Activated naive CD8-positive, alpha-beta T cell treated with anti-CD3 and anti-CD28 coated beads for 36 hours (primary cell): ENCODE data around the gene LPP. TPM values are rescaled to one million over a fixed set of nuclear protein-coding genes. Genes with fewer than 3 reads are reported as not detected.

ENCODE experiments used
- DNase-seq: peaks from one replicate; pipeline ENCODE4 v3.0.0; 2021
- H3K27ac Mint-ChIP-seq: one replicate; pipeline ENCODE4 v1.8.0; 2022; ENCODE audit warnings: mild to moderate bottlenecking, moderate library complexity, mixed read lengths
- H3K27me3 Mint-ChIP-seq: one replicate; pipeline ENCODE4 v1.8.0; 2022; ENCODE audit warnings: mild to moderate bottlenecking, mixed read lengths
- H3K36me3 Mint-ChIP-seq: one replicate; pipeline ENCODE4 v1.8.0; 2021; ENCODE audit warnings: mild to moderate bottlenecking, mixed read lengths
- H3K4me1 Mint-ChIP-seq: one replicate; pipeline ENCODE4 v1.8.0; 2021; ENCODE audit warnings: mixed read lengths
- H3K4me3 Mint-ChIP-seq: one replicate; pipeline ENCODE4 v1.8.0; 2022; ENCODE audit warnings: mild to moderate bottlenecking, moderate library complexity, mixed read lengths
- H3K9me3 Mint-ChIP-seq: one replicate; pipeline ENCODE4 v1.8.0; 2022; ENCODE audit warnings: mixed read lengths
- total RNA-seq, 2 experiments: library from RNA; stranded (reverse); gene quantifications; one replicate each; pipeline ENCODE4 v1.2.3, GENCODE V29; 2021

Gene LPP
- total RNA-seq, 2 experiments from 2014 or later: 15.0 to 15.3 TPM

DNA sequence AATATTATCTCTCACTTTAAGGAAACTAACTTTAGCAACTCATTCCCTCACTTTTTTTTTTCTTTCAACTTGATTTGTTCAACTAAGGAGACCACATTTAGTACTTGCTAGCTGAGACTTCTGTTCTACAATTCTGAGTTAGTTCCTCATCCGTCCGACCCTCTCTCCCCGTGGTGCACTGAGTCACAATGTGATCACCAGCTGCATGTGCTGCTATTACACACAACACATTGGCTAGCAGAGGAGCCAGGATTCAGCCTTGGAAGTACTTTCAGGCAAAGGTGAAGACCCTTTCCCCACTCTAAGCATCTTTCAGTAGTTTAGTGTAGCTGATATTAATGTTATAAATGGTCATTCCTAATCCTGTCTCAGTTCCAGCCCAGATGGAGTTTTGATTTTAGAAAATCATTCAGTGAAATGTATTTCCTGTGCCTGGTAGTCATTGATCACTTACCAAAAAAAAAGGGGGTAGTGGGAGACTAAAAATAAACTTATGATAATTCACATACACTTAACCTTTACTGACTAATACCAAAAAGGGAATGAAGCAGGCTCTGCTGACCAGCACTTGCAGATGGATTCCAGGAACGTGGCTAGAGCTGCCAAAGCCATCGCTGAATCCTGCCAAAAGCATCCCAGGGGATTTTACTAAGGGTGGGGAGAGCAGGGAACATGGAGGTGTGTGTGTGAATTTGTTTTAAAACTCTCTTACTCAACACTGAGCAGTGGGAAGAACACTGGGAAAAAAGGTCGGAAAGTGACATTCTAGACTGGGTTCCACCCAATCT, 424.8 kb downstream of the LPP start:
- DNase-seq: no peak
- Mint-ChIP-seq H3K4me3 (no peak overlapping the region), H3K36me3 (no peaks in the 10 kb centered on the region), H3K4me1 (peaks cover 7% of the 10 kb centered on the region), H3K27ac (no peak overlapping the region), H3K9me3 (no peaks in the 10 kb centered on the region), H3K27me3 (no peaks in the 10 kb centered on the region)

DNA sequence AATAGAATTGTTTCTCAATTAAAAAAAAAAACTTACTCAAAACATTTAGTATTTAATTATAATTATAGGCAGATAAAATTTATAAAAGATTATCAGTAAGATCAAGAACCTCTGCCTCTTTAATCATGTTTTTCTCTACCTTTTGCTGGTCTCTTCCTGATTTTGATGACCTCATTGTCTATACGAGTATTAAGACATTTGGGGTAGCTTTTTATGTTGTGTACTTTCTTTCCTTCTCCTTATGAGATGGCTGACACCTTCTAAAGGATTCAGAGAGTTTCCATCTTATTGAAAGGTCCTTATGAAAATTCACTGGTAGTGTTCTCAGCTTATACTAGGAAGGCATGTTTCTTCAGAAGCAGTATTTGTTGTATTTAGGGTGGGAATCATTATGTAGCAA, 426.3 kb downstream of the LPP start:
- no peaks in the 10 kb centered on the region for H3K27me3 Mint-ChIP-seq
- DNase-seq: no peak
- H3K27ac Mint-ChIP-seq: no peak overlapping the region
- no peak overlapping the region for H3K4me3 Mint-ChIP-seq
- H3K4me1 Mint-ChIP-seq: peaks cover 15% of the 10 kb centered on the region
- H3K9me3 Mint-ChIP-seq: no peaks in the 10 kb centered on the region
- no peaks in the 10 kb centered on the region for H3K36me3 Mint-ChIP-seq

GRCh38 chr3:188580659-188581058, 426.7 kb downstream of the LPP start:
- Mint-ChIP-seq H3K36me3 (no peaks in the 10 kb centered on the region), H3K27ac (no peak overlapping the region), H3K27me3 (no peaks in the 10 kb centered on the region), H3K9me3 (no peaks in the 10 kb centered on the region), H3K4me1 (peaks cover 18% of the 10 kb centered on the region), H3K4me3 (no peak overlapping the region)
- DNase-seq: no peak

GRCh38 chr3:188581365-188581764, 427.4 kb downstream of the LPP start:
- Mint-ChIP-seq H3K4me1 (peaks cover 24% of the 10 kb centered on the region), H3K4me3 (no peak overlapping the region), H3K9me3 (no peaks in the 10 kb centered on the region), H3K27me3 (no peaks in the 10 kb centered on the region), H3K27ac (no peak overlapping the region), H3K36me3 (no peaks in the 10 kb centered on the region)
- DNase-seq: no peak

GRCh38 chr3:188581792-188582191, 427.8 kb downstream of the LPP start:
- Mint-ChIP-seq H3K4me3 (no peak overlapping the region), H3K27ac (no peak overlapping the region)
- no peak for DNase-seq

GRCh38 chr3:188583341-188584161, 429.6 kb downstream of the LPP start:
- no peak overlapping the region for H3K4me3 Mint-ChIP-seq

More at GRCh38 chr3:188581792-188582191, 427.8 kb downstream of the LPP start:
- Mint-ChIP-seq H3K36me3 (no peaks in the 10 kb centered on the region), H3K9me3 (no peaks in the 10 kb centered on the region), H3K27me3 (no peaks in the 10 kb centered on the region), H3K4me1 (peaks cover 24% of the 10 kb centered on the region)

GRCh38 chr3:188584162-188584529, 430.2 kb downstream of the LPP start:
- Mint-ChIP-seq H3K27ac (no peak overlapping the region), H3K27me3 (no peaks in the 10 kb centered on the region), H3K9me3 (no peaks in the 10 kb centered on the region), H3K4me3 (no peak overlapping the region), H3K36me3 (no peaks in the 10 kb centered on the region), H3K4me1 (peaks cover 20% of the 10 kb centered on the region)
- DNase-seq: peak; percentile 11

More at GRCh38 chr3:188583341-188584161, 429.6 kb downstream of the LPP start:
- H3K4me1 Mint-ChIP-seq: peaks cover 21% of the 10 kb centered on the region
- H3K9me3 Mint-ChIP-seq: no peaks in the 10 kb centered on the region
- no peaks in the 10 kb centered on the region for H3K27me3 Mint-ChIP-seq
- peak; percentile 43 for DNase-seq
- no peak overlapping the region for H3K27ac Mint-ChIP-seq
- no peaks in the 10 kb centered on the region for H3K36me3 Mint-ChIP-seq

GRCh38 chr3:188584958-188585689, 431.2 kb downstream of the LPP start:
- Mint-ChIP-seq H3K4me3 (peak overlapping the region; percentile 66), H3K36me3 (no peaks in the 10 kb centered on the region), H3K4me1 (peaks cover 20% of the 10 kb centered on the region), H3K27me3 (no peaks in the 10 kb centered on the region), H3K27ac (no peak overlapping the region), H3K9me3 (no peaks in the 10 kb centered on the region)
- no peak for DNase-seq

DNA sequence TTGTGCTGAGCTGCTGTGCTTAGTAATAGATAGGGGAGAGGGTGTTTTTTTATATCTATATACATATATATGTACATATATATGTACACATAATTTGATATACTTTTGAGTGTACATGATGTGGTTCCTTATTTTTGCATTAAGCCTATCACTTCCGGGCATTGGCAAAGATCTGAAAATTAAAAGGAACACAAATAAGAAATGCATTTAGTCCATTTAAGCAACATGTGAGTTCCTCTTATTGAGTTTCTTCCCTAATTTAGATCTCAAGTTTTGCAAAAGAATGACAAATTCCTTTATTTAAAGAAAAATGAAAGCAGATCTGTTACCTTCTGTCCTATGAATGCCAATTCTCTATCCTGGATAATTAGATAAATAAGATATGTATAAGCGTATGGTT, 435.1 kb downstream of the LPP start:
- Mint-ChIP-seq H3K27ac (no peak overlapping the region), H3K9me3 (no peaks in the 10 kb centered on the region), H3K27me3 (no peaks in the 10 kb centered on the region), H3K36me3 (no peaks in the 10 kb centered on the region), H3K4me3 (no peak overlapping the region), H3K4me1 (peaks cover 19% of the 10 kb centered on the region)
- DNase-seq: no peak

DNA sequence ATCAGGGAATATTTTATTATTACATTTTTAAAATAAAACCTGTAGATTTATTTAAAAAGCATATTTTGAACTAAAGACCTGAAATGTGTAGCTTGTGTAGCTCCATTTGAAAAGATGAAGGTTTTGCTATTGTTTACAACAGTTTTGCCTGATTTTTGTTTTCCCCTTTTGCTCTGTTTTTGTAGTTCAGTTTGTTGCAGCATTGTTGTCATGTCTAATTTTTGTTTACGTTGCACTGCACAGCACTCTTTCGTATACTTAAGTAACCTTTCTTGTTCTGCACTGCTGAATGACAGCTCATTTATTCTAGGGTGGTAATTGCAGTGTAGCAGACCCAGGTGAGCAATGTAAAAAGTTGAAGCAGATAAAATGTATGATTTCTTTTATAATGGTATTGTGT, 435.8 kb downstream of the LPP start:
- DNase-seq: no peak
- peaks cover 16% of the 10 kb centered on the region for H3K4me1 Mint-ChIP-seq
- H3K4me3 Mint-ChIP-seq: no peak overlapping the region
- no peaks in the 10 kb centered on the region for H3K36me3 Mint-ChIP-seq
- H3K27ac Mint-ChIP-seq: no peak overlapping the region
- no peaks in the 10 kb centered on the region for H3K27me3 Mint-ChIP-seq
- no peaks in the 10 kb centered on the region for H3K9me3 Mint-ChIP-seq

- Mint-ChIP-seq H3K27me3 (no peaks in the 10 kb centered on the region), H3K27ac (no peak overlapping the region), H3K9me3 (no peaks in the 10 kb centered on the region), H3K36me3 (no peaks in the 10 kb centered on the region), H3K4me3 (no peak overlapping the region), H3K4me1 (peaks cover 9% of the 10 kb centered on the region)
- no peak for DNase-seq
These were observed 436.6 kb downstream of the LPP start for GRCh38 chr3:188590557-188590956.

DNA sequence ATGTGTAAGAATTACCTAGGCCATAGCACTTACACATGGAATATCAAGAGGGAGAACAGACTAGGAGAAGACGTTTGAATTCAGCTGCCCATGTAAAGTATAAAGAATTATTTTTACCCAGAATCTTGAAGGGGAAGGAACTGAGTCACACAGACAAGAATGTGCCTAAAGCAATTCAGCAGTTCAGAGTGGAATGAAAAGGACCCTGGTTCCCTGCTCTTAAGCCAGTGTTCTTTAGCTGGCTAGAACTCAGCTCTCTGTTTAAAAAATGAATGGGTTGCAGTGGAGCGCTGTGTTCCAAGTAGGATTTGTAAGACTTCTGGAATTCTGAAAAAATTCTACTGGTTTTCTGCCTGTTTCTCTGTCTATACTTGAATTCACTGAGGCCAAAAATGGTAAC, 440.2 kb downstream of the LPP start:
- no peak for DNase-seq
- Mint-ChIP-seq H3K36me3 (no peaks in the 10 kb centered on the region), H3K4me3 (no peak overlapping the region), H3K27me3 (no peaks in the 10 kb centered on the region), H3K9me3 (no peaks in the 10 kb centered on the region), H3K27ac (no peak overlapping the region), H3K4me1 (peaks cover 3% of the 10 kb centered on the region)

DNA sequence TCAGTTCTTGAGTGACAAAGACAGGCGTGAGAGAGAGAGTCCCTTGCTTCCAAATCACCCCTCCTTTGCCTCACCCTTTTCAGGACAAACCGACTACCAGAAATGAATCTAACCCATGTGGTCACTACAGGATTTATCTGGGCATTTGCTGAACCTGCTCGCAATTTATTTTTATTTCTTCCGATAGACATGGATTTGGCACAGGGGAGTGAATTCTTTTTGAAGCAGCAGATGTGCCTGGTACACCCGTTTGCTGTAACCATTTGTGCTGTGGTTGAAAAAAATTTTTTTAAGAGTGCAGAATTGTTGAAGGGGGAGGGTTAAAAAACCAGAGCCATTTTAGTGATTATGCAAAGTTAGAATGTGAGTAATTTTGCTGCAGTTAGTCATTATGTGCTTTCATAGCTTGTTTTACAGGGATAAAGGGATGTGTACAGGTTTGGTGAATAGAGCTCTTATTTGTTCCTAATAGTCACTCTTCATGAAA, 442.0 kb downstream of the LPP start:
- Mint-ChIP-seq H3K27ac (no peak overlapping the region), H3K4me1 (peaks cover 3% of the 10 kb centered on the region), H3K4me3 (no peak overlapping the region), H3K9me3 (no peaks in the 10 kb centered on the region), H3K27me3 (no peaks in the 10 kb centered on the region), H3K36me3 (no peaks in the 10 kb centered on the region)
- no peak for DNase-seq

DNA sequence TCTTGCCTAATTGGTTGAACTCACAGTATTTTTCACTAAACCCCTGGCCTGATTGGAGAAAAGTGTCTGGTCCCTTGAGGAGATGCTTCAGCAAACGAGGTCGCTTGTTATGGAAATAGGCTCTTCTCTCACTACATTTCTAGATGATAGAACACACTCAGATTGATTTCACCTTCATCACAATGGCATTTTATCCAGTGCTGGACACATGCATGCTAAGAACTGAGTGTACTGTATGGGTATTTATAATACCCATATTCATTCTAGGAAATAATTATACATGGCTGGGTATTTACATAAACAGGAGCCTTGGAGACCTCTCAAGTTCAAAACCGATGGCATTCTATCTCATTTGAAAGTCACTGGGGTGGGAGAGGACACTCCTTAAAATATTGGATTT, 444.9 kb downstream of the LPP start:
- H3K27me3 Mint-ChIP-seq: no peaks in the 10 kb centered on the region
- H3K4me1 Mint-ChIP-seq: no peaks in the 10 kb centered on the region
- H3K9me3 Mint-ChIP-seq: no peaks in the 10 kb centered on the region
- H3K36me3 Mint-ChIP-seq: no peaks in the 10 kb centered on the region
- H3K4me3 Mint-ChIP-seq: no peak overlapping the region
- H3K27ac Mint-ChIP-seq: no peak overlapping the region
- DNase-seq: no peak

DNA sequence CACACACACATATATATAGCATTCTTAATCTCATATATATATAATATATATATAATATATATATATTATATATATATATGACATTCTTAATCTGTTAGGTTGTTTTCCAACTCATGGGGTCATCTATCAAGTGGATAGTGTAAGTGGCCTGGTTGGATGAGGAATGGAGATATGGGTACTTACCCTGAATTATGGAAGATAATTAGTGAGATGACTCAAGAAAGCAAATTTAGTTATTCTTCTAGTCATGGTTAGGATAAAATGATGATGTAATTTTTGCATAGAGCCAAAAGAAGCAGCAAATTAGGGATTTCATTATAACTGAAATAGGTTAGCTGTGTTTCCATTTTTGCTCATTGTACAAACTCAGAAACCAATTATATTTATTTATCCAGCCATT, 448.2 kb downstream of the LPP start:
- no peaks in the 10 kb centered on the region for H3K9me3 Mint-ChIP-seq
- no peaks in the 10 kb centered on the region for H3K4me1 Mint-ChIP-seq
- DNase-seq: no peak
- no peaks in the 10 kb centered on the region for H3K27me3 Mint-ChIP-seq
- no peak overlapping the region for H3K27ac Mint-ChIP-seq
- H3K36me3 Mint-ChIP-seq: no peaks in the 10 kb centered on the region
- H3K4me3 Mint-ChIP-seq: no peak overlapping the region
